ENCODE results near the gene PSMB7. TPM values are rescaled to one million over a fixed set of nuclear protein-coding genes. Genes with fewer than 3 reads are reported as not detected.

Gene PSMB7
- total and polyA plus RNA-seq, 2 of the 8 experiments (the other 6 are each of a cell fraction or from before 2014, with no cell fraction given): 222 to 357 TPM

DNA sequence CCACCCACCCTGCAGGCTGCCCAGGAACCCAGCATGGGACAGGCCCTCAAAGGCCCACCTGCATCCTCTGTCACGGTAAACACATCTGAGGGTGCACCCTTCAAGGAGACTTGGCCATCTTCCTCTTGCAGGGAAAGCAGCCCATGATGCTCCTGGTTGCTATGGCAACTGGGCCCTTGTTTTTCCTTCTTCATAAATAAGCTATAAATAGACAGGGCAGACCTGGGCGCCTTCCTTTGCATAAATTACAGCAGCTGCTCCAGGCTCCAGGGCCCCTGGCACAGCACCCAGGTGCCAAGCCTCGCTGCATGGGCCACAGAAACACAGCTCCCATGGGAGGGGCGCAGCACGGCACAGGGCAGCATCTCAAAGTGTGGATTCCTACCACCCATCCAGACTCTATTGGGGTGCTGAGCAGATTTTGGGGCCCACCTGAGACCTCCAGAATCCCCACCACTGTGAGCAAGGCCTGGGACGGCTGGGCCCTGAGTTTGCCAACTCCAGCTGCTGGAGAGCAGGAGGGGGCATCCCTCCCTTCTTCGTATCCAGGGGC, 5.8 kb upstream of the PSMB7 start (continued):
- TF ChIP-seq RFX5 (IDR thresholded peaks at IDR 0.05; ENCODE audit: borderline replicate concordance, low read depth, low read length) (no peak), ZNF274 (IDR thresholded peaks at IDR 0.05; ENCODE audit: borderline replicate concordance, extremely low read depth, low read length) (no peak)

Measured in H1 (cell line).